ENCODE data around the gene FHL3. TPM values are rescaled to one million over a fixed set of nuclear protein-coding genes. Genes with fewer than 3 reads are reported as not detected.

FHL3 gene
- polyA plus RNA-seq, 1 of the 3 experiments (the other 2 are of a cell fraction), result 6.8 TPM

DNA sequence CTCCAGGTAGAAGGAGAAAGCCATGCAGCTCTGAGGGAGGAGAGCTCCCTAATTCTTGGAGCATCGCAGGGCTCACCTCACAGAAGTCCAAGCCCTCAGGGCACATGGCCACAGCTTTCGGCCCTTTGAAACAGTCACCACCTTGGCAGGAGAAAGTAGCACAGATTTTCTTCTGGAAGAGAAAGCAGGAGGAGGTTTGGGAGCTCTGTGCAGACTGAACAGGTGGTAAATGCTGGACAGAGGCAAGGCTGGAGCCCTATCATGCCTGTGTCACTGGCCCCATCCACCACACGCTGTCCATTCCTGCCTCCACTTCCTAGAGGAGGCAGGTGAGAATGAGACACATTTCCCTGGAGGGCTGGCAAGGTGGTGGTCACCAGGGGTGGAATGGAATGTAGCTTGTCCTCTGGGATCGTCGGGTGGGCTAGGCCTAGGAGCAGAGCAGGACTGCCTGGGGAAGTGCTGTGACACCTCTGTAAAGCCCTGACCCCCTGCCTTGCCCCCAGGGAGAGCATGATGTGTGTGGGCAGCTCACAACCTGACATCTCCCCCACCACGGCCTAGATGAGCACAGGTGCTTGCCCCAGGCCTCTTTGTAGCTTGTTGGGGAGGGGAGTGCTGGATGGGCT is 55.7 kb downstream of the FHL3 start:
- Histone ChIP-seq H3K27ac (ENCODE audit: low read depth in 2 of 2, low read length in 1 of 2) (no peak overlapping the region), H3K4me3 (ENCODE audit: low read depth in 2 of 2, low read length in 1 of 2) (no peak overlapping the region), H3K79me2 (ENCODE audit: insufficient read depth) (peaks cover 9% of the 10 kb centered on the region; the same call in 1 of the 2 replicates), H3K9me2 (no peaks in the 10 kb centered on the region), H3K9ac (no peak overlapping the region), H3K9me3 (no peaks in the 10 kb centered on the region), H2AFZ (ENCODE audit: low read depth) (no peak overlapping the region), H3K4me2 (no peak overlapping the region), H3K36me3 (replicated peaks in 1 of 2; ENCODE audit: control insufficient read depth in 1 of 2, insufficient read depth in 2 of 2, low read length in 1 of 2) (no peaks in the 10 kb centered on the region), H3K4me1 (ENCODE audit: control insufficient read depth in 1 of 2, insufficient read depth in 2 of 2, low read depth in 1 of 2, low read length in 1 of 2) (peaks cover 0 to 9% of the 10 kb centered on the region in 2 experiments; a peak in 1 of 4 replicates), H4K20me1 (ENCODE audit: insufficient read depth) (no peaks in the 10 kb centered on the region), H3K27me3 (ENCODE audit: insufficient read depth) (no peaks in the 10 kb centered on the region), H3F3A (replicated peaks; ENCODE audit: insufficient read depth) (no peaks in the 10 kb centered on the region)
- DNase-seq, result no peak
- CTCF ChIA-PET, result interaction anchor here (0.9 to 1.5 kb wide), 6 partner anchors 15 to 69 kb away, joined by 3 read pairs; partner anchors contain the start of gene SF3A3
- no peak for TF ChIP-seq RCOR1 (IDR thresholded peaks at IDR 0.05; ENCODE audit: low read length)
- no peak for TF ChIP-seq SIN3A (IDR thresholded peaks at IDR 0.05; ENCODE audit: borderline replicate concordance, low read depth, low read length)
- TF ChIP-seq, protein P1, sequence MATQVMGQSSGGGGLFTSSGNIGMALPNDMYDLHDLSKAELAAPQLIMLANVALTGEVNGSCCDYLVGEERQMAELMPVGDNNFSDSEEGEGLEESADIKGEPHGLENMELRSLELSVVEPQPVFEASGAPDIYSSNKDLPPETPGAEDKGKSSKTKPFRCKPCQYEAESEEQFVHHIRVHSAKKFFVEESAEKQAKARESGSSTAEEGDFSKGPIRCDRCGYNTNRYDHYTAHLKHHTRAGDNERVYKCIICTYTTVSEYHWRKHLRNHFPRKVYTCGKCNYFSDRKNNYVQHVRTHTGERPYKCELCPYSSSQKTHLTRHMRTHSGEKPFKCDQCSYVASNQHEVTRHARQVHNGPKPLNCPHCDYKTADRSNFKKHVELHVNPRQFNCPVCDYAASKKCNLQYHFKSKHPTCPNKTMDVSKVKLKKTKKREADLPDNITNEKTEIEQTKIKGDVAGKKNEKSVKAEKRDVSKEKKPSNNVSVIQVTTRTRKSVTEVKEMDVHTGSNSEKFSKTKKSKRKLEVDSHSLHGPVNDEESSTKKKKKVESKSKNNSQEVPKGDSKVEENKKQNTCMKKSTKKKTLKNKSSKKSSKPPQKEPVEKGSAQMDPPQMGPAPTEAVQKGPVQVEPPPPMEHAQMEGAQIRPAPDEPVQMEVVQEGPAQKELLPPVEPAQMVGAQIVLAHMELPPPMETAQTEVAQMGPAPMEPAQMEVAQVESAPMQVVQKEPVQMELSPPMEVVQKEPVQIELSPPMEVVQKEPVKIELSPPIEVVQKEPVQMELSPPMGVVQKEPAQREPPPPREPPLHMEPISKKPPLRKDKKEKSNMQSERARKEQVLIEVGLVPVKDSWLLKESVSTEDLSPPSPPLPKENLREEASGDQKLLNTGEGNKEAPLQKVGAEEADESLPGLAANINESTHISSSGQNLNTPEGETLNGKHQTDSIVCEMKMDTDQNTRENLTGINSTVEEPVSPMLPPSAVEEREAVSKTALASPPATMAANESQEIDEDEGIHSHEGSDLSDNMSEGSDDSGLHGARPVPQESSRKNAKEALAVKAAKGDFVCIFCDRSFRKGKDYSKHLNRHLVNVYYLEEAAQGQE (IDR thresholded peaks at IDR 0.05; ENCODE audit: low read depth, low read length), result peak; percentile 78
- no peak for TF ChIP-seq CHD2 (IDR thresholded peaks at IDR 0.05; ENCODE audit: low read length, partially characterized antibody)
- no peak for TF ChIP-seq YY1 (IDR thresholded peaks at IDR 0.05; ENCODE audit: low read depth)
- TF ChIP-seq, protein P2, sequence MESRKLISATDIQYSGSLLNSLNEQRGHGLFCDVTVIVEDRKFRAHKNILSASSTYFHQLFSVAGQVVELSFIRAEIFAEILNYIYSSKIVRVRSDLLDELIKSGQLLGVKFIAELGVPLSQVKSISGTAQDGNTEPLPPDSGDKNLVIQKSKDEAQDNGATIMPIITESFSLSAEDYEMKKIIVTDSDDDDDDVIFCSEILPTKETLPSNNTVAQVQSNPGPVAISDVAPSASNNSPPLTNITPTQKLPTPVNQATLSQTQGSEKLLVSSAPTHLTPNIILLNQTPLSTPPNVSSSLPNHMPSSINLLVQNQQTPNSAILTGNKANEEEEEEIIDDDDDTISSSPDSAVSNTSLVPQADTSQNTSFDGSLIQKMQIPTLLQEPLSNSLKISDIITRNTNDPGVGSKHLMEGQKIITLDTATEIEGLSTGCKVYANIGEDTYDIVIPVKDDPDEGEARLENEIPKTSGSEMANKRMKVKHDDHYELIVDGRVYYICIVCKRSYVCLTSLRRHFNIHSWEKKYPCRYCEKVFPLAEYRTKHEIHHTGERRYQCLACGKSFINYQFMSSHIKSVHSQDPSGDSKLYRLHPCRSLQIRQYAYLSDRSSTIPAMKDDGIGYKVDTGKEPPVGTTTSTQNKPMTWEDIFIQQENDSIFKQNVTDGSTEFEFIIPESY (IDR thresholded peaks at IDR 0.05; ENCODE audit: borderline replicate concordance, low read depth), result no peak
- no peak for TF ChIP-seq PBX3 (IDR thresholded peaks at IDR 0.05)
- POLR2A ChIA-PET, result no interaction called here
- WGBS (ENCODE audit: low lambda C conversion rate), result 51% methylated on average over 4 of the region's 6 CpGs

DNA sequence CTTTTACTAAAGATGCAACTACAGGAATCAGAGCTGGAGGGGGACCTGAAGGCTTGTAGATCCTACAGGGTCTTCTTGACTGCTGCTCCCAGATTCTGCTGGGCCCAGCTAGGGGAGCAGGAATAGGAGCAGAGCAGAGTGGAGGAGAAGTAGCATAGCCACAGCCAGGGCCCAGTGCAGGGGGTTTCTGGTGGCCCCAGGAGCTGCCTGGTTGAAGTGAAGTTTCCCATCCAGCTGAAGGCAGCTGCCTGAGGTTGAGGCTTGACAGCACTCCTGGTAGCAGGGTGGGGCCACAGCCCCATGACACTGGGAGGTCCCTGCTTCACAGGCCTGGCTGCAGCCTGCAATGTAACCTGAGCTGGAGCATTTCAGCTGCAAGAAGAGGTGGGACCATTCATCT is 56.5 kb downstream of the FHL3 start:
- H3K9me2 ChIP-seq, result no peaks in the 10 kb centered on the region
- no peaks in the 10 kb centered on the region for H3K27me3 ChIP-seq (ENCODE audit: insufficient read depth)
- no peak overlapping the region for H3K27ac ChIP-seq (ENCODE audit: low read depth in 2 of 2, low read length in 1 of 2)
- H3K9me3 ChIP-seq, result no peaks in the 10 kb centered on the region
- no peaks in the 10 kb centered on the region for H3K36me3 ChIP-seq (replicated peaks in 1 of 2; ENCODE audit: control insufficient read depth in 1 of 2, insufficient read depth in 2 of 2, low read length in 1 of 2)
- H2AFZ ChIP-seq (ENCODE audit: low read depth), result no peak overlapping the region
- no peak overlapping the region for H3K4me2 ChIP-seq
- H3K9ac ChIP-seq, result no peak overlapping the region
- no peak for DNase-seq
- H3K4me3 ChIP-seq (ENCODE audit: low read depth in 2 of 2, low read length in 1 of 2), result no peak overlapping the region
- CTCF ChIA-PET, result interaction anchor here (0.9 to 1.7 kb wide), 5 partner anchors 16 to 68 kb away, joined by 3 to 4 read pairs (median 3); partner anchors contain the start of gene SF3A3
- peaks cover 9% of the 10 kb centered on the region; the same call in 1 of the 2 replicates for H3K79me2 ChIP-seq (ENCODE audit: insufficient read depth)
- no peaks in the 10 kb centered on the region for H3F3A ChIP-seq (replicated peaks; ENCODE audit: insufficient read depth)
- POLR2A ChIA-PET, result interaction anchor here (1.1 kb wide), 1 partner anchor 11 kb away, joined by 5 read pairs; no protein-coding TSS in a partner anchor
- H3K4me1 ChIP-seq (ENCODE audit: control insufficient read depth in 1 of 2, insufficient read depth in 2 of 2, low read depth in 1 of 2, low read length in 1 of 2), result peaks cover 0 to 9% of the 10 kb centered on the region in 2 experiments; a peak in 1 of 4 replicates
- H4K20me1 ChIP-seq (ENCODE audit: insufficient read depth), result no peaks in the 10 kb centered on the region
- TF ChIP-seq TEAD4 (IDR thresholded peaks at IDR 0.05; ENCODE audit: borderline replicate concordance, insufficient read depth) (no peak), FOXJ3 (CRISPR knock-in tag; IDR thresholded peaks at IDR 0.05) (no peak), GABPA (IDR thresholded peaks at IDR 0.05; ENCODE audit: low read depth) (no peak), GATA2 (CRISPR knock-in tag; IDR thresholded peaks at IDR 0.05) (no peak), MXI1 (IDR thresholded peaks at IDR 0.05; ENCODE audit: low read depth, low read length) (no peak), NFIC (IDR thresholded peaks at IDR 0.05; ENCODE audit: borderline replicate concordance) (no peak), MEF2A (IDR thresholded peaks at IDR 0.05; ENCODE audit: borderline replicate concordance, low read depth) (no peak), ELF1 (IDR thresholded peaks at IDR 0.05) (no peak), RXRA (IDR thresholded peaks at IDR 0.05; ENCODE audit: borderline replicate concordance, low read depth) (no peak), EP300 (IDR thresholded peaks at IDR 0.05; ENCODE audit: borderline replicate concordance in 1 of 2, low read depth in 1 of 2, low read length in 1 of 2) (no peak), JUND (IDR thresholded peaks at IDR 0.05) (no peak), RFX5 (IDR thresholded peaks at IDR 0.05; ENCODE audit: low read length) (no peak), CTCF (IDR thresholded peaks at IDR 0.05) (no peak), SIN3A (IDR thresholded peaks at IDR 0.05; ENCODE audit: borderline replicate concordance, low read depth, low read length) (no peak)
